Measurements from ENCODE around the gene KCNJ2. TPM values are rescaled to one million over a fixed set of nuclear protein-coding genes. Genes with fewer than 3 reads are reported as not detected.

The KCNJ2 gene
- total RNA-seq, 1 experiment from 2014 or later, result not detected

GRCh38 chr17:70134777-70135176 is 34.6 kb upstream of the KCNJ2 start (continued):
- TF ChIP-seq REST (IDR thresholded peaks at IDR 0.05; ENCODE audit: low read depth), result no peak
- no peak for TF ChIP-seq SRF (IDR thresholded peaks at IDR 0.05; ENCODE audit: low read depth)
- no peak for TF ChIP-seq ELF1 (IDR thresholded peaks at IDR 0.05; ENCODE audit: borderline replicate concordance, low read depth)
- TF ChIP-seq EGR1 (IDR thresholded peaks at IDR 0.05; ENCODE audit: low read depth), result no peak

GRCh38 chr17:70136131-70136530 is 33.2 kb upstream of the KCNJ2 start:
- Histone ChIP-seq H2AFZ (ENCODE audit: low read depth, low read length, poor library complexity, severe bottlenecking) (no peak overlapping the region), H3K4me2 (ENCODE audit: low read length) (no peak overlapping the region), H3K9me3 (ENCODE audit: control insufficient read depth in 1 of 2, insufficient read depth in 1 of 2, low read depth in 1 of 2, low read length in 2 of 2) (peaks cover 5 to 23% of the 10 kb centered on the region in 2 experiments; a peak in 2 of 4 replicates), H3K4me1 (ENCODE audit: control insufficient read depth in 1 of 2, insufficient read depth in 2 of 2, low read length in 2 of 2) (no peaks in the 10 kb centered on the region), H3K9ac (ENCODE audit: low read length) (no peak overlapping the region), H4K20me1 (ENCODE audit: insufficient read depth) (no peaks in the 10 kb centered on the region), H3K4me3 (replicated peaks in 1 of 2; ENCODE audit: low read depth in 1 of 2, low read length in 2 of 2) (no peak overlapping the region), H3K36me3 (ENCODE audit: control insufficient read depth in 1 of 2, insufficient read depth in 2 of 2, low read length in 2 of 2) (no peaks in the 10 kb centered on the region; a peak in 1 of 4 replicates), H3K9me2 (ENCODE audit: insufficient read depth) (no peaks in the 10 kb centered on the region), H3K27ac (ENCODE audit: low read depth, low read length) (no peak overlapping the region), H3K79me2 (ENCODE audit: insufficient read depth, low read length) (no peaks in the 10 kb centered on the region), H3K27me3 (ENCODE audit: insufficient read depth, low read length) (no peaks in the 10 kb centered on the region)
- CTCF ChIA-PET, result interaction anchor here (0.7 to 1.2 kb wide), 2 partner anchors 527 to 568 kb away, joined by 3 read pairs; no protein-coding TSS in a partner anchor
- no peak for DNase-seq (ENCODE audit: low read depth, low spot score)
- POLR2A ChIA-PET, result no interaction called here
- RAD21 ChIA-PET (ENCODE audit: low non-redundant PET in 1 of 2, low total read pairs in 2 of 2, uncharacterized antibody in 2 of 2, unreplicated experiment in 2 of 2), result no interaction called here
- no peak for ATAC-seq
- TF ChIP-seq CEBPB (IDR thresholded peaks at IDR 0.05; ENCODE audit: low read depth) (no peak), POLR2AphosphoS5 (IDR thresholded peaks at IDR 0.05; ENCODE audit: low read depth, low read length) (no peak), CBX3 (IDR thresholded peaks at IDR 0.05; ENCODE audit: low read depth) (no peak)
- no TSS peak for BruUV-seq (replicated peaks)
- intact Hi-C loops (cut with micrococcal nuclease), result no loop called here

Measured in HCT116 (cell line).